Measurements from ENCODE around the gene PVALEF. TPM values are rescaled to one million over a fixed set of nuclear protein-coding genes. Genes with fewer than 3 reads are reported as not detected.

PVALEF gene
- total RNA-seq, 4 donors from 2014 or later = not detected

DNA sequence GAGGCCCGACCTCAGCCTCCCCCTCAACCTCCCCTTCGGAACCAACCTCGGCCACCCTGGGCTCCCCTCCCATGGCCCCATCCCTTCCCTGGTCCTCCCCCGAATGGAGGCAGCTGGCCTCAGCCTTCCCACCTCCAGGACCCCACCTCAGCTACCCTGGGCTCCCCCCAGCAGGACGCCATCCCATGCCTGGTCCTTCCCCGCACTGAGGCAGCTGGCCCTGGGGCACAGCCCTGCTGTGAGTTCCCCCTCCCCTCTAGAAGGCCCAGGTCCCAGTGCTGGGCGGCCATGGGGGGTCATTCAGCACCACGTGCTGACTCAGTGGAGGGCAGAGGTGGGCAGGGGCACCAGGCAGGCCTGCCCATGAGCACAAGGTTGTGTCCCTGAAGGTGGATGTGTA lies 28.9 kb upstream of the PVALEF start:
- WGBS = 90% methylated on average over 5 of the region's 8 CpGs

DNA sequence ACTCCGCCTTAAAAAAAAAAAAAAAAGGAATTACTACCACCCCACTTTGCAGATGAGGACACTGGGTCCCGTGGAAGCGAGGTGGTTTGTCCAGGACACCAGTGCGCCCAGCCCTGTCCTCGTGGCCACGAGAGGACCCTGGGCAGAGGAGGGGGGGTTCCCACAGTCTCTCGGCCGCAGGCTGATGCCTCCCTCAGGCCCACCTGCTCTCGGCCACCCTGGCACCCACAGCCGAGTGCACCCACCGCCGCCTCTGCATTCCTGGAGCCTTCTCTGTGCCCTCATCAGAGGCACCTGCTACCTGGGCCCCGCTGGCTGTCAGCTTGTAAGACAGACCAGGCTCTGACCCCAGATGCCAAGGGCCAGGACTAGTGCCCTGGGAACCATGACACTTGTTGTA lies 28.1 kb upstream of the PVALEF start:
- no peaks in the 10 kb centered on the region for H3K9me3 ChIP-seq
- peaks cover 2% of the 10 kb centered on the region for H3K27me3 ChIP-seq
- TF ChIP-seq POLR2AphosphoS5 (IDR thresholded peaks at IDR 0.05) = no peak
- TF ChIP-seq, protein P1, sequence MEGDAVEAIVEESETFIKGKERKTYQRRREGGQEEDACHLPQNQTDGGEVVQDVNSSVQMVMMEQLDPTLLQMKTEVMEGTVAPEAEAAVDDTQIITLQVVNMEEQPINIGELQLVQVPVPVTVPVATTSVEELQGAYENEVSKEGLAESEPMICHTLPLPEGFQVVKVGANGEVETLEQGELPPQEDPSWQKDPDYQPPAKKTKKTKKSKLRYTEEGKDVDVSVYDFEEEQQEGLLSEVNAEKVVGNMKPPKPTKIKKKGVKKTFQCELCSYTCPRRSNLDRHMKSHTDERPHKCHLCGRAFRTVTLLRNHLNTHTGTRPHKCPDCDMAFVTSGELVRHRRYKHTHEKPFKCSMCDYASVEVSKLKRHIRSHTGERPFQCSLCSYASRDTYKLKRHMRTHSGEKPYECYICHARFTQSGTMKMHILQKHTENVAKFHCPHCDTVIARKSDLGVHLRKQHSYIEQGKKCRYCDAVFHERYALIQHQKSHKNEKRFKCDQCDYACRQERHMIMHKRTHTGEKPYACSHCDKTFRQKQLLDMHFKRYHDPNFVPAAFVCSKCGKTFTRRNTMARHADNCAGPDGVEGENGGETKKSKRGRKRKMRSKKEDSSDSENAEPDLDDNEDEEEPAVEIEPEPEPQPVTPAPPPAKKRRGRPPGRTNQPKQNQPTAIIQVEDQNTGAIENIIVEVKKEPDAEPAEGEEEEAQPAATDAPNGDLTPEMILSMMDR (IDR thresholded peaks at IDR 0.05) = no peak
- no peak for TF ChIP-seq POLR2A (IDR thresholded peaks at IDR 0.05)
- no peak for TF ChIP-seq EP300 (IDR thresholded peaks at IDR 0.05)
- WGBS = 93% methylated on average over 12 of the region's 13 CpGs
- H3K4me3 ChIP-seq = no peak overlapping the region
- H3K27ac ChIP-seq = no peak overlapping the region
- no peak for DNase-seq (ENCODE audit: low spot score in 2 of 2)
- no peaks in the 10 kb centered on the region for H3K36me3 ChIP-seq
- H3K4me1 ChIP-seq = peaks cover 1% of the 10 kb centered on the region

More for the DNA sequence above, 28.9 kb upstream of the PVALEF start:
- TF ChIP-seq POLR2AphosphoS5 (IDR thresholded peaks at IDR 0.05) (no peak), POLR2A (IDR thresholded peaks at IDR 0.05) (no peak), EP300 (IDR thresholded peaks at IDR 0.05) (no peak)
- TF ChIP-seq, protein P1 (IDR thresholded peaks at IDR 0.05) = no peak
- Histone ChIP-seq H3K36me3 (no peaks in the 10 kb centered on the region), H3K27ac (no peak overlapping the region), H3K4me3 (no peak overlapping the region), H3K9me3 (no peaks in the 10 kb centered on the region), H3K4me1 (no peaks in the 10 kb centered on the region), H3K27me3 (peaks cover 2% of the 10 kb centered on the region)
- DNase-seq (ENCODE audit: low spot score in 2 of 2) = no peak

DNA sequence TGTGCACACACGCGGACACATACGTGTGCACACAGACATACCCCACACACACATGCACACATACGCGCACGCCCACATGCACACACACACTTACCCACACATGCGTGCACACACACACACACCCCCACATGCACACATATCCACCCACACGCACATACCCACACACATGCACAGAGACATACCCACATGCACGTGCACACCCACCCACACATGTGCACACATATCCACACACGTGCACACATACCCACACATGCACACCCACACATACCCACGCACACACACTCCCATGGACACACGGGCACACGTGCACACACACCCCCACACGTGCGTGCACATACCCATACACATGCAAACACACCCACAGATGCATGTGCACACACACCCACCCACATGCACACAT lies 27.2 kb upstream of the PVALEF start:
- Histone ChIP-seq H3K27me3 (peaks cover 2% of the 10 kb centered on the region), H3K27ac (no peak overlapping the region), H3K36me3 (no peaks in the 10 kb centered on the region), H3K4me1 (peaks cover 10% of the 10 kb centered on the region), H3K4me3 (no peak overlapping the region), H3K9me3 (no peaks in the 10 kb centered on the region)
- no peak for DNase-seq (ENCODE audit: low spot score in 2 of 2)
- no peak for TF ChIP-seq POLR2A (IDR thresholded peaks at IDR 0.05)
- TF ChIP-seq, protein P1 (IDR thresholded peaks at IDR 0.05) = no peak
- no peak for TF ChIP-seq EP300 (IDR thresholded peaks at IDR 0.05)
- TF ChIP-seq POLR2AphosphoS5 (IDR thresholded peaks at IDR 0.05) = no peak
- 84% methylated on average over 15 of the region's 15 CpGs for WGBS

DNA sequence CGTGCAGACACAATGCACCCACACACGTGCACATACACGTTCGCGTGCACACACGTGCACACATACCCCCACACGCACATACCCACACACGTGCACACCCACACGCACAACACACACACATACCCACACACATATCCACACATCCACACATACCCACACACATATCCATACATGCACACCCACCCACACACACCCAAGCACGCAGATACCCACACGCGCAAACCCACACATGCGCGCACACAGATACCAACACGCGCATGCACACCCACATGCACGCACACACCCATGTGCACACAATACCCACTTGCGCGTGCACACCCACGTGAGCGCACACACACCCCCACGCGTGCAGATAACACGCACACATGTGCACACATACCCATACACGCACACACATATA lies 26.8 kb upstream of the PVALEF start:
- Histone ChIP-seq H3K36me3 (no peaks in the 10 kb centered on the region), H3K9me3 (no peaks in the 10 kb centered on the region), H3K4me3 (no peak overlapping the region), H3K4me1 (peaks cover 11% of the 10 kb centered on the region), H3K27ac (no peak overlapping the region), H3K27me3 (peaks cover 2% of the 10 kb centered on the region)
- 89% methylated on average over 25 of the region's 25 CpGs for WGBS
- no peak for TF ChIP-seq POLR2A (IDR thresholded peaks at IDR 0.05)
- no peak for TF ChIP-seq POLR2AphosphoS5 (IDR thresholded peaks at IDR 0.05)
- TF ChIP-seq EP300 (IDR thresholded peaks at IDR 0.05) = no peak
- TF ChIP-seq, protein P1 (IDR thresholded peaks at IDR 0.05) = no peak
- DNase-seq (ENCODE audit: low spot score in 2 of 2) = no peak

DNA sequence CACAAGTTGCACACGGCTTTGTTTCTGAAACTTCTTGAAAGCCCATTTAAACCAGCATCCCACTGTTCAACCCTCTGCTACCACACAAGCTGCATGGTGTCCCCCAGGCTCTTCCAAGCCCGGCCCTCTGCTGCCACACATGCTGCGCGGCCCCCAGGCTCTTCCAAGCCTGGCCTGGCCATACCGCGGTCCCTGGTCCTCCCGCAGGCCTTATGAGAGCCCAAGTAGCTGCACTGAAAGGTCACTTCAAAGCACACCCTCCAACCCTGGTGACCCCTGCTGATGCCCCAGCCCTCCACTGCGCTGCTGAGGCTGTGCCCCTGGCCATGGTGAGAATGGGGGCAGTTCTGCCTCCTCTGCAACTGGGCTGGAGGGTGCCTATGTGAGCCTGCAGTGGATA lies 25.9 kb upstream of the PVALEF start:
- Histone ChIP-seq H3K9me3 (no peaks in the 10 kb centered on the region), H3K27me3 (peaks cover 2% of the 10 kb centered on the region), H3K36me3 (no peaks in the 10 kb centered on the region), H3K4me1 (peaks cover 11% of the 10 kb centered on the region), H3K4me3 (no peak overlapping the region), H3K27ac (no peak overlapping the region)
- TF ChIP-seq EP300 (IDR thresholded peaks at IDR 0.05) (no peak), POLR2AphosphoS5 (IDR thresholded peaks at IDR 0.05) (no peak), POLR2A (IDR thresholded peaks at IDR 0.05) (no peak)
- TF ChIP-seq, protein P1 (IDR thresholded peaks at IDR 0.05) = no peak
- DNase-seq (ENCODE audit: low spot score in 2 of 2) = no peak
- WGBS = 88% methylated on average over 8 of the region's 8 CpGs
